K562 (cell line): ENCODE data around the gene PPP1CC. TPM values are rescaled to one million over a fixed set of nuclear protein-coding genes. Genes with fewer than 3 reads are reported as not detected.

ENCODE experiments used
- ATAC-seq: fragments of 200-7000 bp; cut with Tn5 transposase; 3 replicates; pipeline ENCODE4 v1.9.1; 2020; ENCODE audit warnings: moderate library complexity
- BruUV-seq: library from RNA; stranded (reverse); fragments of 400-500 nt; replicated peaks from 2 replicates; lab custom pipeline; 2021; lab: Mats Ljungman, UMichigan
- CTCF ChIA-PET: fragments of 300-600 bp; formaldehyde crosslinking; extraction: SDS; loops from one replicate; lab custom pipeline; 2021; ENCODE audit warnings: low intra/inter-chr PET ratio; lab: Yijun Ruan, JAX
- POLR2A ChIA-PET: fragments of 300-600, 350-650 bp; sonication (Branson Sonifier 250); formaldehyde crosslinking; extraction: SDS; loops from one replicate; lab custom pipeline; 2021; ENCODE audit warnings: antibody characterized with exemption, inconsistent platforms; lab: Yijun Ruan, JAX
- DNase-seq, 4 experiments: peaks; one replicate each; pipeline versions ENCODE4 v3.0.0 to v3.0.0-alpha.2; 2011 to 2018; ENCODE audit warnings: low spot score in 3 of 4, mixed read lengths in 3 of 4; ENCODE audit errors: extremely low read depth in 1 of 4
- FAIRE-seq: peaks from 2 replicates; lab custom pipeline; 2011; peaks lifted over from hg19 to GRCh38; lab: Jason Lieb, UNC
- H2AFZ ChIP-seq: 2 replicates; pipeline ENCODE4 v1.6.0; 2011; ENCODE audit warnings: low read depth, low read length, control low read depth, inconsistent platforms
- H3K27ac ChIP-seq: fragments of 200-600 bp; 3 replicates; pipeline ENCODE4 v1.8.0; 2011; ENCODE audit warnings: low read depth, mild to moderate bottlenecking, control low read depth, inconsistent platforms, low read length, moderate library complexity, mixed read lengths; ENCODE audit errors: extremely low read depth
- H3K27me3 ChIP-seq, 2 experiments: fragments of 300-600 bp in 1 of 2; 2 replicates in 1 of 2; 3 replicates in 1 of 2; pipeline versions ENCODE4 v1.6.0 to v1.8.0; 2011; ENCODE audit warnings: inconsistent platforms in 2 of 2, low read length in 2 of 2, mild to moderate bottlenecking in 1 of 2, mixed read lengths in 1 of 2, moderate library complexity in 1 of 2; ENCODE audit not compliant: control insufficient read depth in 2 of 2, insufficient read depth in 2 of 2
- H3K36me3 ChIP-seq: fragments of 300-600 bp; 3 replicates; pipeline ENCODE4 v1.8.0; 2011; ENCODE audit warnings: mild to moderate bottlenecking, low read length, inconsistent platforms; ENCODE audit not compliant: control insufficient read depth, insufficient read depth
- H3K4me1 ChIP-seq, 2 experiments: fragments of 200-600 bp in 1 of 2; replicated peaks in 1 of 2; 2 replicates in 1 of 2; 3 replicates in 1 of 2; pipeline versions ENCODE4 v1.5.1 to v1.8.0; 2011; ENCODE audit warnings: inconsistent platforms in 2 of 2, low read length in 2 of 2, mild to moderate bottlenecking in 1 of 2, mixed read lengths in 1 of 2, moderate library complexity in 1 of 2; ENCODE audit not compliant: control insufficient read depth in 2 of 2, insufficient read depth in 2 of 2
- H3K4me2 ChIP-seq: 2 replicates; pipeline ENCODE4 v1.6.1; 2011; ENCODE audit warnings: low read length, control low read depth, inconsistent platforms, mixed read lengths; ENCODE audit not compliant: insufficient read depth
- H3K4me3 ChIP-seq: fragments of 200-600 bp; sonication (generic), shearing (Covaris generic); 2 replicates; pipeline ENCODE4 v1.5.1; 2016; ENCODE audit warnings: control low read depth, inconsistent platforms
- H3K79me2 ChIP-seq: fragments of 200-600 bp; 3 replicates; pipeline ENCODE4 v1.8.0; 2011; ENCODE audit warnings: low read length, inconsistent platforms; ENCODE audit not compliant: control insufficient read depth, insufficient read depth
- H3K9ac ChIP-seq, 2 experiments: 2 replicates each; pipeline versions ENCODE4 v1.6.0 to v1.6.1; 2011; ENCODE audit warnings: low read depth in 2 of 2, low read length in 2 of 2, control low read depth in 1 of 2, inconsistent platforms in 1 of 2, mild to moderate bottlenecking in 1 of 2, mixed read lengths in 1 of 2; ENCODE audit not compliant: insufficient read depth in 1 of 2
- H3K9me1 ChIP-seq: one replicate; pipeline ENCODE4 v1.6.0; 2011; ENCODE audit warnings: inconsistent platforms, mild to moderate bottlenecking, low read length, moderate library complexity; ENCODE audit not compliant: control insufficient read depth, insufficient read depth
- H3K9me3 ChIP-seq: replicated peaks from 2 replicates; pipeline ENCODE4 v1.5.1; 2011; ENCODE audit warnings: low read depth, low read length, inconsistent platforms; ENCODE audit not compliant: control insufficient read depth, insufficient read depth
- H4K20me1 ChIP-seq: replicated peaks from 2 replicates; pipeline ENCODE4 v1.6.1; 2011; ENCODE audit warnings: low read length, inconsistent platforms, mixed read lengths; ENCODE audit not compliant: control insufficient read depth, insufficient read depth
- EP400 ChIP-seq: fragments of 450-650 bp; IDR thresholded peaks from 2 replicates; pipeline ENCODE4 v1.6.1; 2017; ENCODE audit warnings: antibody characterized with exemption, mild to moderate bottlenecking, moderate library complexity
- PHB ChIP-seq: fragments of 250-450 bp; sonication (Bioruptor Pico); IDR thresholded peaks from 2 replicates; pipeline ENCODE4 v1.5.0; 2021
- SIRT6 ChIP-seq: IDR thresholded peaks from one replicate; pipeline ENCODE4 v1.6.1; 2012; ENCODE audit warnings: low read depth, mild to moderate bottlenecking, control low read depth, inconsistent platforms, low read length, moderate library complexity
- ZNF77 ChIP-seq: fragments of 250-450 bp; sonication (Bioruptor Pico); IDR thresholded peaks from 2 replicates; pipeline ENCODE4 v1.5.0; 2020
- WGBS: fragments of 100-300 bp; shearing (Covaris generic); methylation state at CpG from one replicate; pipeline ENCODE4 v1.1.6; 2016; ENCODE audit warnings: low coverage, mixed read lengths; ENCODE audit not compliant: insufficient coverage; ENCODE audit errors: missing lambda C conversion rate; 5-methylcytosine and 5-hydroxymethylcytosine counted together
- in situ Hi-C: fragments of 300-500 bp; cut with MboI; formaldehyde crosslinking; loops from 4 replicates; pipeline ENCODE4 v1.15.0; 2018; ENCODE audit warnings: inconsistent platforms, mixed read lengths
- intact Hi-C: fragments of 100-400 bp; cut with micrococcal nuclease; formaldehyde crosslinking; loops from 2 replicates; pipeline ENCODE4 v1.14.2; 2022
- polyA plus RNA-seq, 8 experiments: library from polyadenylated mRNA; depleted of rRNA in 4 of 8; stranded (reverse) in 5 of 8; unstranded in 3 of 8; fragments of >200 nt; fragmentation: Nextera tagmentation in 2 of 8; fragmentation: Illumina TruSeq in 1 of 8; extraction: Ambion mirVana in 2 of 8; extraction: Trizol in 1 of 8; gene quantifications; 2 replicates each; pipeline versions ENCODE4 v1.2.1 to v1.2.3, GENCODE V29; 2011 to 2014; ENCODE audit warnings: inconsistent platforms in 1 of 8, missing spikeins in 1 of 8
- total RNA-seq, 7 experiments: library from RNA; depleted of rRNA in 6 of 7; stranded (reverse); fragments of >200 nt in 6 of 7; fragmentation: Illumina TruSeq in 2 of 7; extraction: Trizol in 2 of 7; gene quantifications; 2 replicates each; pipeline versions ENCODE4 v1.2.1 to v1.2.3, GENCODE V29; 2011 to 2021; ENCODE audit warnings: low replicate concordance in 1 of 7
- TF ChIP-seq, protein P1 (sequence below), 2 experiments: fragments of 450-650 bp in 1 of 2; sonication (generic) in 1 of 2; formaldehyde crosslinking in 1 of 2; IDR thresholded peaks in 1 of 2; conservative IDR thresholded peaks in 1 of 2; 2 replicates each; pipeline versions ENCODE4 v1.6.1 to v1.8.1; 2016 to 2023; ENCODE audit warnings: mild to moderate bottlenecking in 2 of 2, moderate library complexity in 2 of 2, inconsistent platforms in 1 of 2, missing genetic modification reagents in 1 of 2
- TF ChIP-seq, protein P2 (sequence below): fragments of 250-450 bp; sonication (Bioruptor Pico); IDR thresholded peaks from 2 replicates; pipeline ENCODE4 v1.8.0; 2022; ENCODE audit warnings: moderate library complexity, mild to moderate bottlenecking, inconsistent platforms

PPP1CC gene
- total and polyA plus RNA-seq, 9 of the 15 experiments (the other 6 are each of a cell fraction or from before 2014, with no cell fraction given) = 67.4 to 286 (median 195) TPM

DNA sequence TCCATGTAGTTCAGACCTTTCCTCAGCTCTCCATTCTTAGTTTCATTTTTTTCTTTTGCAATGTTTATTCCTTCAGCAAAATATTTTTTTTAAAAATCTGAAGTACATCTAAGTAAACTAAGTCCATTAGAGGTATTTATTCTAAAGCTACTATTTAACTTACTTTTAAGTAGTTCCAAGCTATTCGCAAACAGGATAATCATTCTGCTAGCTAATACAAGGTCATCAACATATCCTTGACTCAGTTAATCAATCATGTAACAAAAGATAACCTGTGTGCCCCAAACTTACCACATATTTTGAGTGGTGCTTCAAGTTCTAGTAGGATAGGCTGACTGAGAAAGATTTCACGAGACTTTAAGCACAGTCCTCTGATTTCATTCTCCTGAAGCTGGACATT is 11.2 kb downstream of the PPP1CC start:
- H3K4me1 ChIP-seq = peaks cover under 1 to 2% of the 10 kb centered on the region in 2 experiments; a peak in 2 of 5 replicates
- peaks cover 17% of the 10 kb centered on the region for H4K20me1 ChIP-seq
- intact Hi-C loops = no loop called here
- H3K4me3 ChIP-seq = no peak overlapping the region
- H3K36me3 ChIP-seq = peaks cover 94% of the 10 kb centered on the region
- no peak overlapping the region for H3K9ac ChIP-seq
- DNase-seq = no peak
- no TSS peak for BruUV-seq
- no peak for ATAC-seq
- in situ Hi-C loops = no loop called here
- ChIA-PET POLR2A (interaction anchor here (0.9 to 2.0 kb wide), 5 partner anchors 8 to 373 kb away, joined by 3 to 11 read pairs (median 4); no protein-coding TSS in a partner anchor), CTCF (no interaction called here)
- 97% methylated on average over 2 of the region's 2 CpGs for WGBS
- H2AFZ ChIP-seq = no peak overlapping the region
- H3K4me2 ChIP-seq = no peak overlapping the region
- peaks cover 94% of the 10 kb centered on the region for H3K79me2 ChIP-seq
- no peak for FAIRE-seq
- no peaks in the 10 kb centered on the region for H3K9me1 ChIP-seq
- H3K27me3 ChIP-seq = no peaks in the 10 kb centered on the region
- no peaks in the 10 kb centered on the region for H3K9me3 ChIP-seq
- H3K27ac ChIP-seq = no peak overlapping the region
- TF ChIP-seq ZNF77 (no peak), SIRT6 (no peak), EP400 (no peak), PHB (no peak)
- TF ChIP-seq, protein P1, sequence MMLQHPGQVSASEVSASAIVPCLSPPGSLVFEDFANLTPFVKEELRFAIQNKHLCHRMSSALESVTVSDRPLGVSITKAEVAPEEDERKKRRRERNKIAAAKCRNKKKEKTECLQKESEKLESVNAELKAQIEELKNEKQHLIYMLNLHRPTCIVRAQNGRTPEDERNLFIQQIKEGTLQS (IDR thresholded peaks at IDR 0.05) = no peak
- TF ChIP-seq, protein P1 (CRISPR knock-in tag; conservative IDR thresholded peaks at IDR 0.05) = no peak
- TF ChIP-seq, protein P2, sequence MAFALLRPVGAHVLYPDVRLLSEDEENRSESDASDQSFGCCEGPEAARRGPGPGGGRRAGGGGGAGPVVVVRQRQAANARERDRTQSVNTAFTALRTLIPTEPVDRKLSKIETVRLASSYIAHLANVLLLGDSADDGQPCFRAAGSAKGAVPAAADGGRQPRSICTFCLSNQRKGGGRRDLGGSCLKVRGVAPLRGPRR (CRISPR knock-in tag) = no peak
- TF ChIP-seq, all 486 proteins: peak for 0
